Measurements from ENCODE around the gene PAK1. TPM values are rescaled to one million over a fixed set of nuclear protein-coding genes. Genes with fewer than 3 reads are reported as not detected.
A peak's percentile ranks its signal among the peaks of the same experiment; 100 is the strongest.
"Not testable (repeated sequence)": the region's sequence is repeated elsewhere in the genome, so short reads cannot be mapped to it uniquely, and the experiment has no call there.

Gene PAK1
- total RNA-seq (2014; rRNA removed) = 88.2 and 91.5 TPM in 2 replicates
- polyA plus RNA-seq (2012) = 41.1 TPM

GRCh38 chr11:77473801-77474683 lies at the start of gene PAK1:
TSS of gene PAK1 (minus strand) at chr11:77474094. CDS start at chr11:77392520, 81,574 bp downstream.
- DNase-seq (ENCODE audit: low read depth) = peak; percentile 73

DNA sequence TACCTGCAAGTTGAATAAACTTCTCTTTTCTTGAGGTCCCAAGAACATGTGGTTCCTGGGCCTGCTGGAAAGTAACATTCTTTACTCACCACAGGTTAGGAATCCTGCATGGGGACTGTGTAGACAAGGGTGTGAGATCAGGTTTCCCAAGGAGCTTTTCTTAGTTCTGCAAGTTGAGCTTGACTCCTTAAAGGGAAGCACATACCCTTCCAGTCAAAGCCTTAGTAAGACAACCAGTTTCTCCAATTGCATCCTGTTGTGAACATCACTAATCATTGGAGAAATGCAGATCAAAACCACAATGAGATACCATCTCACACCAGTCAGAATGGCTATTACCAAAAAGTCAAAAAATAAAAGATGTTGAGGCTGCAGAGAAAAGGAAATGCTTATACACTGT lies 48.3 kb upstream of the PAK1 start:
- peak; percentile 8 for DNase-seq (ENCODE audit: low read depth)

DNA sequence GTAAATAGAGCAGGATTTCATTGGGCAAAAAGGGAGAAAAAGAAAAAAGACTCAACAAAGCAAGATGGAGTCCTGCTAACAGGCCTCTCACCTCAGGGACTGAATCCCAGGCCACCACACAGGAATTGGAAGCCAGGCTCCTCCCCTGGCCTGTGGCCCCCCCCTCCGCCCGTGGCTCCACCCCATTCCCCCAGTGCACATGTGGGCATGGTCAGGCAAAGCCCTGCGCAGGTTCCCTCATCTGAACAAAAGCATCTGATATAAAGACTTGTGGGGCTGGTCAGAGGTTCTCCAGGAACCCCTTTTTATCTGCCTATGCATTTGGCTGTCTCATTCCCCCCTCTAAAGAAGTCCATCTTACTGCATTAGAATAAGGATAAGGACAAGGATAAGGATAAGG lies 46.0 kb upstream of the PAK1 start:
- DNase-seq (ENCODE audit: low read depth) = no peak

GRCh38 chr11:77518471-77518870 lies 44.6 kb upstream of the PAK1 start:
- DNase-seq (ENCODE audit: low read depth) = no peak

DNA sequence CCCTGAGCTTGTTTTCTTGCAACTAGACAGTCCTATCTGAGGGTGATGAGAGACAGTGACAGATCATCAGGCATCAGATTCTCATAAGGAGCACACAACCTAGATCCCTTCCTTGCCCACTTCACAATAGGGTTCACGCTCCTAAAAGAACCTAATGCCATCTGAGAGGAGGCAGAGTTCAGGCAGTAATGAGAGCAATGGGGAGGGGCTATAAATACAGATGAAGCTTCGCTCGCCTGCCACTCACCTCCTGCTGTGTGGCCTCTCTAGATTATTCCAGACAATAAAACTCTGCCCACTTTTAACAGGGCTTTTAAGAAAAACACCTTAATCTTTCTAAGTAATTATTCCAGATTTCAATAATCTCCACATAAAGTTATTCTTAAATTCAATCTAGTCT lies 43.9 kb upstream of the PAK1 start:
- no peak for DNase-seq (ENCODE audit: low read depth)

GRCh38 chr11:77517226-77517625 lies 43.3 kb upstream of the PAK1 start:
- no peak for DNase-seq (ENCODE audit: low read depth)

- DNase-seq (ENCODE audit: low read depth) = no peak
These were observed 41.6 kb upstream of the PAK1 start for GRCh38 chr11:77515483-77515882.

- DNase-seq (ENCODE audit: low read depth) = no peak
These were observed 41.2 kb upstream of the PAK1 start for GRCh38 chr11:77515063-77515462.

- DNase-seq (ENCODE audit: low read depth) = no peak
These were observed 38.2 kb upstream of the PAK1 start for GRCh38 chr11:77512092-77512491.

DNA sequence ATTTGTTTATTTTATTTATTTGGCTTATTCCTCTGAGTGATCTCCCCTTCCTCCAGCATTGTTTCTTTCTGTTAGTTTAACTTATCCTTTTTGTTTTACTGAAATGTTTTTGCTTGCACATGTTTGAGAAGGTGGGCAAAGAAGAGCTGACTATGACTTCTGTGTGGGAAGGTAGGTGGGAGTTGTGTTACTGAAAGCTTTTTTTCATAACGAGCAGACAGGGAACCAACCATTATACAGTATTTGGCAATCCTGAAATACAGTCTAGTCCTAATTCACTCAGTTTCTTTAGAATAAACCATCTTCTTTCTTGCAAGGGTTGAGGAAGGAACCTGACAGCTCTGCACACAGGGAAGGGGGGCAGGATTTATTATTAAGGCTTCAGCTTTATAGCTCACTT lies 37.0 kb upstream of the PAK1 start:
- no peak for DNase-seq (ENCODE audit: low read depth)

DNA sequence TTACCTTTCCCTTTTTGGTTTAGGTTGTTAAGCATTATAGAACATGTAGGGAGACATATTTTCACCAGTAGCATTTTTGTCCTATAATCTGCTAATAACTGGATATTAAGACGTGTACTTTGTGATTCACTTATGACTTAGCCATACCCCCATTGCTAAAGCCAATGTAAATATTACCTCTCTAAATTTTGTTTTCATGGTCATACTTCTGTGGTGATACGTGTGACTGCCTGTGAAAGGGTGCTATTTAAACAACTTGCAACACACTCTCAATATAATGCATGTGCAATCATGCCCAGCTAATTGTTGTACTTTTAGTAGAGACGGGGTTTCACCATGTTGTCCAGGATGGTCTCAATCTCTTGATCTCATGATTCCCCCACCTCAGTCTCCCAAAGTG lies 36.2 kb upstream of the PAK1 start:
- no peak for DNase-seq (ENCODE audit: low read depth)

- no peak for DNase-seq (ENCODE audit: low read depth)
These were observed 34.1 kb upstream of the PAK1 start for GRCh38 chr11:77508019-77508418.

DNA sequence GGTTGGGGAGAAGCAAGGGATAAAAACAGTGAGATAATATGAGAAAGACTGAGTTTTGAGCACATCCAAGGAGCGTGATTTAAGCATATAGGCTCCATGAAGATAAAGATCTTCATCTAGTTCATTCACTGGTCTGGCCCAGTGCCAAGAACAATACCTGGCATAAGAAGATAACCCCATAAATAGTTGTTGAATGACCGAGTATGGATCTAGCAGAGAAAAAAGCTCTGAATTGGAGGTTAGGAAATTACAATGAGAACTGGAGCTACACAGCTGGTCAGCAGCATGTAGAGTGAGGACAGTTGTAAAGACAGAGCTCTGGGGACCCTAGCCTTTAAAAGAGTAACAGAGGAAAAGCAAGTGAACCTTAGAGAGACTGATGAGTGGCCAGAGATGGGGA lies 33.0 kb upstream of the PAK1 start:
- DNase-seq (ENCODE audit: low read depth) = peak; percentile 11

- no peak for DNase-seq (ENCODE audit: low read depth)
These were observed 32.1 kb upstream of the PAK1 start for GRCh38 chr11:77505956-77506355.

DNA sequence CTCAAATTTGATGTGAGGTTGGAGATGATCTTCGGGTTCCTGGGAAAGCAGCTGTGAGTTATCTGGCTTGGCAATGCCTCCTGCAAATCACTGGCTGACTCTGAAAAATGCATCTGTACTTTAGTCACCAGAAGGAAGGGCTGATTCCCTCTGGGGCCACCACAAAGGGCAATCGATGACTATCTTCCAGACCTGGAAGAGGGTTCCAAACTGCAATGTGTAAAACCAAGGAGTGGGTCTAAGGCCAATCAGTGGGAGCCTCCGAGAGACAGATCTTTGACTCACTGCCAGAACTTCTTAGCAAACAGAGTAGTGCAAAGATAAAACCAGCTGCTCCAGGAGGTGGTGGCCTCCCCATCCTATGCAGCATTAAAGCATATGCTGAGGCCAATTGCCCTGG lies 29.1 kb upstream of the PAK1 start:
- peak; percentile 43 for DNase-seq (ENCODE audit: low read depth)

DNA sequence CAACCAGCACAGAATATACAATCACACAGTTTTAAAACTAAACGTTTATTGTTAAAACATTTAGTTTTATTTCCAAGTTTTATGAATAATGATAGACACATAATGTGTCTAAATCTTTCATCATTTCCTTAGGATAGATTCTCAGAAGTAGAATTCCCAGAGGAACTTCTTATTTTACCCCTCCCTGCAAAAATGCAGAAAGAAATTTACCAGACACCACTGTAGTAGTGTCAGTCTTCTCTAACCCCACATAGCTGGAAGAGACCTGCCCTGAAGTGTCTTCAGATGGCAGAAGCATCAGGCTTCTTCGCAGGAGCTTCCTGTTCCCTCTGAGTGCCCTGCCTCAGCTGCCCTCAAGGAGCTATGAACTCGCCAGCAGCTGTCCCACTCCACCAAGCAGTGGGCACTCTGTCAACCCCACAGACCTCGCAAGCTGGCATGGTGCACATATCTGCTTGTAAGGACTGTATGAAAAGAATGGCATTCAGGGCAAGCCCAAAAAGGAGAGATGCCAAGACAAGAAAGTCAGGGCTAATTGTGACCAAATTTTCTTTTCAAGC lies 28.5 kb upstream of the PAK1 start:
- DNase-seq (ENCODE audit: low read depth) = peak; percentile 23

DNA sequence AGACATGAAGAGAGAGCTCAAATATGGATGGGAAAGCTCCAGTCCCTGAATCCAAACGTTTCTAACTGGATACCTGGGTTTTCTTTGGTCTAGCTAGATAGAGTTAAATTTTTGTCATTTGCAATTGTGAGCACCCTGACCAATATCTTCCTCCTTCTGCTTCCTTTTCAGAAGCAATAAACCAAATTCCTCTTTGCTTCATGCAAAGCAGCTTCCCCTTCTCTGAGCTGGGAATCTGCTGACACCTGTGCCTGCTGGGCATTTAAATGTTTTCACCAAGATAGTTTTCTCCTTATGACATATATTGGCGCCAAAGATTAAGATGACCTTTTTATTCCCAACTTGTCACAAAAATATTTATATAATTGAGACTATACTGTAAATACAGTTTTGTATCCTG lies 27.9 kb upstream of the PAK1 start:
- no peak for DNase-seq (ENCODE audit: low read depth)

DNA sequence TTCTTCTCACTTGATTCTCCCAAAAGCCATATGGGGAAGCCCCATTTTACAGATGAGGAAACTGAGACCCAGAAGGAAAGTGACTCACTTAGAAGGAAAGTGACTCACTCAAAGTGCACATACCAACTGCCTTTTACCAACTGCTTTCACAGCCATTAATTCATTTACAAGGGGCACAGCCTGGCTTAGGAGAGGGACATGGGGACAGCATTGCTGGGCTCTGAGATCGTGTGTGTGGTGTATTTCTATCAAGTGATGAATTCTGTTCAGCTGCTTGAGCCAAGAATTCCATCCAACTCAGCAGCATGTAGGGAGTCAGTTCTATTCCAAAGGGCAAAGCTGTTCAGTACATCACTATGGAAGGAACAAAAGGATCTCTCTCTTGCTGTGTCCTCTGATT lies 23.5 kb upstream of the PAK1 start:
- peak; percentile 14 for DNase-seq (ENCODE audit: low read depth)

DNA sequence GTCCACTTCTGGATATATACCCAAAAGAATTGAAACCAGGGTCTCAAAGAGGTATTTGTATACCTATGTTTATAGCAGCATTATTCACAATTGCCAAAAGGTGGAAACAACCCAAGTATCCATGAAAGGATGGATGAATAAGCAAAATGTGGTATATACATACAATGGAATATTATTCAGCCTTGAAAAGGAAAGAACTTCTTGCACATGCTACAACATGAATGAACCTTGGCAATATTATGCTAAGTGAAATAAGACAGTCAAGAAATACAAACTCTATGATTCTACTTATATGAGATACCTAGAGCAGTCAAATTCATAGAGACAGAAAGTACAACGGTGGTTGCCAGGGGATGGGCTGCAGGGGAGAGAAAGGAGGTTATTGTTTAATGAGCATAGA lies 21.6 kb upstream of the PAK1 start:
- DNase-seq (ENCODE audit: low read depth) = no peak

DNA sequence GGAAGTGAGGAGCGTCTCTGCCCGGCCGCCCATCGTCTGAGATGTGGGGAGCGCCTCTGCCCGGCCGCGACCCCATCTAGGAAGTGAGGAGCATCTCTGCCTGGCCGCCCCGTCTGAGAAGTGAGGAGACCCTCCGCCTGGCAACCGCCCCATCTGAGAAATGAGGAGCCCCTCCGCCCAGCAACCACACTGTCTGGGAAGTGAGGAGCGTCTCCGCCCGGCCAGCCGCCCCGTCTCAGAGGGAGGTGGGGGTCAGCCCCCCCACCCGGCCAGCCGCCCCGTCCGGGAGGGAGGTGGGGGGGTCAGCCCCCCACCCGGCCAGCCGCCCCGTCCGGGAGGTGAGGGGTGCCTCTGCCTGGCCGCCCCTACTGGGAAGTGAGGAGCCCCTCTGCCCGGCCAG lies 16.1 kb upstream of the PAK1 start:
- DNase-seq (ENCODE audit: low read depth) = not testable (repeated sequence)

DNA sequence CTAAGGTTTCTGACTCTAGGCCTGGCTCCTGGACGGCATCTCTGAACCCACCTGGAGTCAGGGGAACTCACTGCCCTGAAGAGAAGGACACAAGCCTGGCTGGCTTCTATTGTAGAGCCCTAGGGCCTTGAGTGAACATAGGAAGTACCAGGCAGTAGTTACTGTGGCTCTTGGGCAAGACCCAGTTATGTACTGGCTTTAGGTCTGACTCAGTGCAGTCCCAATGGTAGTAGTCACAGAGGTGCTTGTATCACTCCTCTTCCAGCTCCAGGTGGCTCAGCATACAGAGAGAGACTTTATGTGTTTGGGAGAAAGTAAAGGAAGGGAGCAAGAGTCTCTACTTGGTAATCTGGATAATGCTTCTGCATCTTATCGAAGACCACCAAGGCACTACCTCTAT lies 13.9 kb upstream of the PAK1 start:
- no peak for DNase-seq (ENCODE audit: low read depth)

DNA sequence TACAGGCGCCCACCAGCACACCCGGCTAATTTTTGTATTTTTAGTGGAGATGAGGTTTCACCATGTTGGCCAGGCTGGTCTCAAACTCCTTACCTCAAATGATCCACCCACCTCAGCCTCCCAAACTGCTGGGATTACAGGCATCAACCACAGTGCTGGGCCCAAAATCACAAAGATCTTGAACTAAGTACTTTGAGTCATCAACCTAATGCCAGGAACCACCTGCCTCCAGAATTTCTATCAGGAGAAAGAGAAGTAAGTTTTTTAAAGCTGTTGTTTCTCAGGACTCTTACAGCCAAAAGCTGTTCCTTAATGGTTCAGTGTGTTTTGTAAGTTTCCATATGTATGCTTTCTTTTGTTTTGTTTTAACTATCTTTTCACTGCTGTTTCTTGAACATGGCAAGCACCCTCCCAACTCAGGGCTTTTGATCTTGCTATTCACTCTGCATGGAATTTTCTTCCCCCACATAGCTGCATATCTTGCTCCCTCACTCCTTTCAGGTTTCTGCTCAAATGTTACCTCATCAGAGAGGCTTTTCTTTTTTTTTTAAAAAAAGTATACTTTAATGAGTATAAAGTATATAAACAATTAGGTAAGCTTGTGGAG lies 6.0 kb upstream of the PAK1 start:
- no peak for DNase-seq (ENCODE audit: low read depth)

- no peak for DNase-seq (ENCODE audit: low read depth)
These were observed 1.3 kb upstream of the PAK1 start for GRCh38 chr11:77475206-77475605.
